Putamen (tissue), 1 donor: ENCODE measurements around the gene RGMB.
"Not testable (repeated sequence)": the region's sequence is repeated elsewhere in the genome, so short reads cannot be mapped to it uniquely, and the experiment has no call there.

Experiments
- DNase-seq: peaks from one replicate; pipeline ENCODE4 v3.0.0-alpha.2; 2016; ENCODE audit warnings: low spot score

RGMB gene, protein sequence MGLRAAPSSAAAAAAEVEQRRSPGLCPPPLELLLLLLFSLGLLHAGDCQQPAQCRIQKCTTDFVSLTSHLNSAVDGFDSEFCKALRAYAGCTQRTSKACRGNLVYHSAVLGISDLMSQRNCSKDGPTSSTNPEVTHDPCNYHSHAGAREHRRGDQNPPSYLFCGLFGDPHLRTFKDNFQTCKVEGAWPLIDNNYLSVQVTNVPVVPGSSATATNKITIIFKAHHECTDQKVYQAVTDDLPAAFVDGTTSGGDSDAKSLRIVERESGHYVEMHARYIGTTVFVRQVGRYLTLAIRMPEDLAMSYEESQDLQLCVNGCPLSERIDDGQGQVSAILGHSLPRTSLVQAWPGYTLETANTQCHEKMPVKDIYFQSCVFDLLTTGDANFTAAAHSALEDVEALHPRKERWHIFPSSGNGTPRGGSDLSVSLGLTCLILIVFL

DNA sequence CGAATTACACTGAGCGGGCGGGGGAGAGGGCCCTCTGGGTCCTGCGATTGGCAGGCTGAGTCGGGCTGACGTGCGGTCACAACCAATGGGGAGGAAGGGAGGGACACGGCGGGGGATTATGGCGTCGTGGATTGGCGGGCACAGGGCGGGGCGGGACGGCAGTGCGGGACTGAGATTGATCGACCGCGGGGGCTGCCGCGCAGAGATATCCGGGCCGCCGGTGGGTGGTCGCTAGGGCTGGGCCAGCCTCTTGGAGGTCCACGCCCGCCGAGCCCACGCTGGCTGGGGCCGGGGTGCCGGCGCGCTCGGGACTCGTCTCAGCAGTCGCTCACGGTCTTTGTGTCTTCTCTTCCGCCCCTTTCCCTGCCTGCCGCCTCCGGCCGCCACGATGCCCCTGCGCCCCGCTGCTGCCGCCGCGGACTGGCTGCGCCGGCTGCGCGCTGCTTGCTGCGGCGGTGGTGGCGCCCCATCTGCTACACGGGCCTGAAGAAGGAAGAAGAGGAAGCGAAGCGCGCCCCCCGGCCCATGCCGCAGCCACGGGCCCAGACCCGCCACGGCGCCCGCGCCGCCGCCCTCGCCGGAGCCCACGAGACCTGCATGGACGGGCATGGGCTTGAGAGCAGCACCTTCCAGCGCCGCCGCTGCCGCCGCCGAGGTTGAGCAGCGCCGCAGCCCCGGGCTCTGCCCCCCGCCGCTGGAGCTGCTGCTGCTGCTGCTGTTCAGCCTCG, at the start of gene RGMB:
RGMB (plus strand) TSS at position 200 of the 728 bp plus-strand sequence; CDS start at position 608, 408 bp downstream.
- peak; percentile 98 for DNase-seq

DNA sequence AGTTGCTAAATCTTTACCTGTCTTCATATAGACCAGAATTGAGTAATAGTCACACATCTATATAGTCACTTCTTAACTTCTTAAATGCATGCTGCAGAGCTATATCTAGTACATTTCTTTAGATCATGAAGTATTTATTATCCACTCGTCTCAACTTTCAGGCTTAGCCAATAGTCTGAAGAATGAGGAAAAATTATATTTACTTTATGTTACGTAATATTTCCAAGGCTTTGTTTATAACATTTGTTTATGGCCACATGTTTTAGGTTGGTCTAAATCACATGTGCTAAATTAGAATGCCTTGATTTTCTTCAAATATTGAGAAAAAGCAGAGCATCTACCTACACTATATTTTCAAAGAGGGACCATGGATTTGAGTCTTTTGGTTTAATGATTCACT, 47.2 kb upstream of the RGMB start:
- no peak for DNase-seq

DNA sequence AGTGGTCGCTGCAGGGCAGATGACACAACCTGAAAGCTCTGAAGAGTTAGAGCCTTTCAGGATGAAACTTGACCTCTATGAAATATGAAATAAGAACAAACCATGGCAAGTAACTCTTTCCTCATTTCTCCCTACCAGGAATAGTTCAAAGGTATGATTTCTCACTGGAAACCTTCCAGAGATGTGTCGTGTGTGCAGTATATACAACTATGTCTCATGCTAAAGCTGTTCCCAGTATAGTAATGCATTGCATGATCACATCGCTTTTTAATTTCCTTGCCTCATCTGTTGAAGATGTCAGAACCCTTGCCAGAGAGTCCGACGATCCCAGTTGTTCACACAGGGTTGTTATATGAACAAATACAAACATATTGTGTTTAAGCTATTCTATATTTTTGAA, 45.8 kb upstream of the RGMB start:
- no peak for DNase-seq

DNA sequence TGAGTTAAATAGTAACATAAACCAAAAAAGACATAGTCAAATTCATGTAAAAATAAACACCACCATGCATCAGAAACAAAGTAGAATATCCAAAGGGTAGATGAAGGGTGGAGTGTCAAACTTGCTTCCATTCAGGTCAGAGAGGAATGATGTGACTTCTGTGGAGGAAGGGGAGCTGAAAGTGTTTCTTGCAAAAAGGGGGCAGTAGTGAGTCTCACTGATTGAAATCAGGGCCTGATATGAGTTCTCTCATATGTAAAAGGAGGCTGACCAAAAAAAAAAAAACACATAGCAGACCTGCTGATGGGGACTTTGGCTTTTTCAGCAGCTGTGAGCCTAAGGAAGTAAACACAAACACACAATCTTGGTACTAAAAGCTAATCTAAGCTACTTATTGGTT, 38.8 kb upstream of the RGMB start:
- no peak for DNase-seq

DNA sequence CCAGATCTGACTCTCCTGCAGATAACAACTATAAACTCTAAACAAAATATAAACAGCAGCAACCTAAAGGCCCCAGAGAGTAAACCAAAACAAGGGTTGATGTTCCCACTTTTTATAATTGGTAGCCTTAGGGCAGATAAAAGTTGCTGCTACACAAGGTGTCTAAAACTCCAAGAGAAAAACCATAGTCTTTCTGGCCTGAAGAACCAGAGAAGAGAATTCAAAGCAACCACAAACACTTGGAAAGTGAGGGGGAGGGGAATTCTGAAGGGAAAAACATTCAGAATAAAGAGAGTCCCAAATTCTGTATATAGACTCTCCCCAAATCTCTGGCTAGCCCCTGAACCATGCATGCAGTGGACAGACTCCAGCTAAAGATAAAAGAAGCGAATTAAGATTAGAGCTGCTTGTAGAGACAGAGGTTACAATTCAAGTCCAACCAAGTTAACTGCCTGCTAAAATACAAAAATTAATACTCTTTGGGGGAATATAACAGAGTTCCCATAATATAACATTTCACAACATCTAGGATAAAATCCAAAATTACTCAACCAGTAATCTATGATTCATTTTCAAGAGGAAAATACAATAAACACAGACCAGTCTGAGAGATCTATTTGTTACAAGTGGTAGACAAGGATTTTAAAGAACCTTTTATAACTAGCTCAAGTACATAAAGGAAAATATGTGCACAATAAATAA, 37.5 kb upstream of the RGMB start:
- DNase-seq: no peak

DNA sequence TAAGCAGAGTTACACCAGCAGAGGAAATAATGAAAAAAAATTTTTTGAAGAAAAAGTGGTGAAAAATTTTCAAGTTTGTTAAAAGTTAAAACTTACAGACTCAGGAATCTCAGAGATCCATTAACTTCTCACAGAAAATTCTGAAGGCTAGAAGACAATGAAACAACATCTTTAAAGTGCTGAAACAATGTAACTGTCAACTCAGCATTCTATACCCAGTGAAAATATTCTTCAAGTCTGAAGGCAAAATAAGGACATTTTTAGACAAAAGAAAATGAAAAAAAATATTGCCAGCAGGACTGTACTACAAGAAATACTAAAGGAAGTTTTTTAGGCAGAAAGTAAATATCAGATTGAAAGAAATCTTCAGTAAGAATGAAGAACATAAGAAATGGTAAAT, 36.7 kb upstream of the RGMB start:
- DNase-seq: no peak

DNA sequence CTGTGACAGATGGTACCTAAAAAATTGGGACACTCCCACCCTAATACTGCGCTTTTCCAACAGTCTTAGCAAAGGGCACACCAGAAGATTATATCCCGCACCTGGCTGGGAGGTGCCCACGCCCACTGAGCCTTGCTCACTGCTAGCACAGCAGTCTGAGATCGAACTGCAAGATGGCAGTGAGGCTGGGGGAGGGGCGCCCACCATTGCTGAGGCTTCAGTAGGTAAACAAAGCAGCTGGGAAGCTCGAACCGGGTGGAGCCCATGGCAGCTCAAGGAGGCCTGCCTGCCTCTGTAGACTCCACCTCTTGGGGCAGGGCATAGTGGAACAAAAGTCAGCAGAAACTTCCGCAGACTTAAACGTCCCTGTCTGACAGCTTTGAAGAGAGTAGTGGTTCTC, 36.0 kb upstream of the RGMB start:
- not testable (repeated sequence) for DNase-seq

DNA sequence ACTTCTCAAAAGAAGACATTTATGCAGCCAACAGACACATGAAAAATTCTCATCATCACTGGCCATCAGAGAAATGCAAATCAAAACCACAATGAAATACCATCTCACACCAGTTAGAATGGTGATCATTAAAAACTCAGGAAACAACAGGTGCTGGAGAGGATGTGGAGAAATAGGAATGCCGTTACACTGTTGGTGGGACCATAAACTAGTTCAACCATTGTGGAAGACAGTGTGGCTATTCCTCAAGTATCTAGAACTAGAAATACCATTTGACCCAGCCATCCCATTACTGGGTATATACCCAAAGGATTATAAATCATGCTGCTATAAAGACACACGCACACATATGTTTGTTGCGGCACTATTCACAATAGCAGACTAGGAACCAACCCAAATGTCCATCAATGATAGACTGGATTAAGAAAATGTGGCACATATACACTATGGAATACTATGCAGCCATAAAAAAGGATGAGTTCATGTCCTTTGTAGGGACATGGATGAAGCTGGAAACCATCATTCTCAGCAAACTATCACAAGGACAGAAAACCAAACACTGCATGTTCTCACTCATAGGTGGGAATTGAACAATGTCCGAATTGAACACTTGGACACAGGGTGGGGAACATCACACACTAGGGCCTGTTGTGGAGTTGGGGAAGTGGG, 34.8 kb upstream of the RGMB start:
- DNase-seq: not testable (repeated sequence)

DNA sequence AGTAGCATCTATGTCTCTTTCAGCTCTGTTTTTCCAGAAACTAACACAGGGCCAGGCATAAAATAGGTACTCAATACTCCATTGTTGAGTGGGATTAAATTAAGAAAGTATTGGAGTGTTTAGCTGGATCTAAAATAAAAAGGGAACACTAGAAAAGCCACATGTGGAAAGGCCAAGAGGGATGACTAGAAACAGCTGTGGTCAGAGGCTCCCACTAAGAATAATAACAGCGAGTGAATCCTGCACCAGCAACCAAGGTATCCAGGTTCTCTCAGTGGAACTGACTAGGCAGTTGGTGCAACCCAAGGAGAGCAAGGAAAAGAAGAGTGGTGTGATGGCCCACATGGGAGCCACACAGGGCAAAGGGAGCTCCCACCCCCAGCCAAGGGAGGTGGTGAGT, 31.5 kb upstream of the RGMB start:
- no peak for DNase-seq

DNA sequence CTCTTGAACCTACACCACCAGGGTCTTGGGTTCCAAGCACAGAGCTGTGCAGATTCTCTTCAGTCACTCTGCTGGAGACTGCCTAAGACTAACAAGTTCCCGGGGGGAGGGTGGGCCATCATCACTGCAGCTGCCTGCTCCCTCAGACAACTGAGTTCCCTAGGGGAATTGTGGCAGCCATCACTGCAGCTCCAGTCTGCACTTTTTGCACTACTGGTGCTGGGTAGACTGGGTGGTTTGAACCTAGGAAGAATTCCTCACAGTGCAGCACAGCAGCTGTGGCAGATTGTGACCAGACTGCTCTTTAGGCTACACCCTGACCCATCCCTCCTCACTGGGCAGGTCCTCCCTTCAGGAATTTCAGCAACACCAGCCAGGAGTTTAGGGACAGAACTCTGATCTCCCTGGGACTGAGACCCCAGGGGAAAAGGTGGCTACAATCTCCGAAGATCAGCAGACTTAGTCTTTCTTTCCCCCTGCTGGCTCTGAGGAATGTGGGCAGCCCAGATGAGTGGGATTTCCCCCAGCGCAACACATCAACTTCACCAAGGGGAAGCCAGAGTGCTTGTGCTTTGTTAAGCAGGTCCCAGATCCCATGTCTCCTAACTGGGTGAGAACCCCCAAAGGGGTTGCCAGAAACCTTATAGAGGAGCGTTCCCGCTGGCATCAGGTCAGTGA, 30.9 kb upstream of the RGMB start:
- no peak for DNase-seq

DNA sequence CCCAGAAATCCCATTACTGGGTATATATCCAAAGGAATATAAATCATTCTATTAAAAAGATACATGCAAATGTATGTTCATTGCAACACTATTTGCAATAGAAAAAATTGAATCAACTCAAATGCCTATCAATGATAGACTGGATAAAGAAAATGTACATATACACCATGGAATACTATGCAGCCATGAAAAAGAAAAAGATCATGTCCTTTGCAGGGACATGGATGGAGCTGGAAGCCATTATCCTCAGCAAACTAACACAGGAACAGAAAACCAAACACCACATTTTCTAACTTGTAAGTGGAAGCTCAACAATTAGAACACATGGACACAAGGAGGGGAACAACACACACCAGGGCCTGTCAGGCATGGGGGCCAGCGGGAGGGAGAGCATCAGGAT, 25.2 kb upstream of the RGMB start:
- not testable (repeated sequence) for DNase-seq

DNA sequence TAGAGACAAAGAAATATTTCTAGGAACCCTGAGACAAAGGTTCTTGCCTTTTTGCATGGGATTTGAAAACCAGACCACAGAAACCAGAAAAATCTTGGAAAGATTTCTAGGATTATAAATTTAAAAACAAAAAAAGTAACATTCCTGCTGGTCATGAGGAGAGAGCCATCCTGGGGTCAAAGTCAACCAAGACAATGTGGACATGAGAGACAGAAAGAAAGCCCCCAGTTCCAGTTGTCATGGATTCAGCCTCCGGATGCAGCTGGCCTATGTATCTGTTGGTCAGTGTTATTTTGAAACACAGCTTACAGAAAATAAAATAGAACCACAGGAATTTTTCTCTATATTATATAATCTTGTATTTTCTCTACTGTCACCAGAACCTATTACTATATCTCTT, 24.4 kb upstream of the RGMB start:
- DNase-seq: no peak

DNA sequence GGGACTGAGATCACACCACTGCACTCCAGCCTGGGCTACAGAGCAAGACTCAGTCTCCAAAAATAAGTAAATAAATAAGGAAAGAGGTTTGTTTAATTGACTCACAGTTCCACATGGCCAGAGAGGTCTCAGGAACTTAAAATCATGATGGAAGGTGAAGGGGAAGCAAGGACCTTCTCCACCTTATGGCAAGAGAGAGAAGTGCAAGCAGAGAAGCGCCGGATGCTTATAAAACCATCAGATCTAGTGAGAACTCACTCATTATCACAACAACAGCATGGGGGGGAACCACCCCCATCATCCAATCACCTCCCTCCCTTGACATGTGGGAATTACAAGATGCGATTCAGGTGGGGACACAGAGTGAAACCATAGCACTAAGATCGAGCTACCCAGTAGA, 22.8 kb upstream of the RGMB start:
- DNase-seq: no peak

DNA sequence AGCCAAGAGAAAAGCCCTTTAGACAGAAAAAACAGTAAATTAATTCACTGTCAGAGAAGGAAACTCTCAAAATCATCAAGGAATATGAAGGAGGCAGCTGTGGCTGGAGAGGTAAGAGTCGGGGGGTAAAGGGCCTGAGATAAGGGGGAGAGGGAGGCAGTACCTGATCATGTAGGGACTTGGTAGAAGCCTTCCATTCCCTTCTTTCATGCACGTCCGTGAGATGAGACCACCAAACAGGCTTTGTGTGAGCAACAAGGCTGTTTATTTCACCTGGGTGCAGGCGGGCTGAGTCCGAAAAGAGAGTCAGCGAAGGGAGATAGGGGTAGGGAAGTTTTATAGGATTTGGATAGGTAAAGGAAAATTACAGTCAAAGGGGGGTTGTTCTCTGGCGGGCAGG, 21.1 kb upstream of the RGMB start:
- DNase-seq: not testable (repeated sequence)

DNA sequence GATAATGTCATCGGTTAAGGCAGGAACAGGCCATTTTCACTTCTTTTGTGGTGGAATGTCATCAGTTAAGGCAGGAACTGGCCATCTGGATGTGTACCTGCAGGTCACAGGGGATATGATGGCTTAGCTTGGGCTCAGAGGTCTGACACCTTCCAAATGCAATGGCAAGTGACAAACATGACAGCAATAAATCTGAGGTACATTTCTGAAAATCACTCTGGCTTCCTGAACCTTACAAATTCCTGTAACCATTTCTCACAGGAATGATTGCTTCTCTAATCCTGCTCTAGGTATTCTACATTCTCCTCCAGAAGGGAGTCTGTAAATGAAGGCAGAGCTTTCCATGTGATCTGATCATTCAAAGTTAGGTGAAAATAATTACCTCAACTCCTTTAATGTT, 20.7 kb upstream of the RGMB start:
- not testable (repeated sequence) for DNase-seq

DNA sequence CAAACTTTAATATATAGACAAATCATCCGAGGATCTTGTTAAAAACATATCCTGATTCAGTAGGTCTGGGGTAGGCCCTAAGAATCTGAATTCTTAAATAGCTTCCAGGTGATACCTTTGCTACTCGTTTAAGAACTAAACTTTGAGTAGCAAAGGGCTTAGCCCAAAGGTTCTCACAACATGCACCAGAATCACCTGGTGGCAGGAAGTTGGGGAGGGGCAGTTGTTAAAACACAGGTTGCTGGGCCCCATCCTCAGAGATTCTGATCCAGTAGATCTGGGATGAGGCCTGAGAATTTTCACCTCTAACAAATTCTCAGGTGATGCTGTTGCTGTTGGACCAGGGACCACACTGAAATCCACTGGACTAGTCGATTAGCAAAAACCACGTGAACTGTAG, 20.0 kb upstream of the RGMB start:
- no peak for DNase-seq

DNA sequence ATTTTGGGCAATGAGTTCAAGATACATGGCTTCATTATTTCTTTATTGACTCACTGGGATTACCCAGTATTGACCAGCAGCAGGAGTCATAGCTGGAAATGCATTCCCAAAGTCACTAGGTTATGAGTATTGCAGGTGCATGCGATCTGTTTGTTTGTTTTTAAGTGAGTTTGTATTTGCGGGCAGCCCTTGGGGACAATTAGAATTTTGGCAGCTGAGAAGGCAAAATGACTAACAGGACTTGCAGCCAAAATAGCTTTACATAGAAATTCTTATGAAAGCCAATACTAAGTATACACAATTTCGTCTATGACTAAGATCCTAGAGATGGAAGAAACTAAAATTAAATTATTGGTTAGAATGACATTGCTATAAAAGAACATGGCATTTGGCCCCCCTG, 18.1 kb upstream of the RGMB start:
- no peak for DNase-seq

DNA sequence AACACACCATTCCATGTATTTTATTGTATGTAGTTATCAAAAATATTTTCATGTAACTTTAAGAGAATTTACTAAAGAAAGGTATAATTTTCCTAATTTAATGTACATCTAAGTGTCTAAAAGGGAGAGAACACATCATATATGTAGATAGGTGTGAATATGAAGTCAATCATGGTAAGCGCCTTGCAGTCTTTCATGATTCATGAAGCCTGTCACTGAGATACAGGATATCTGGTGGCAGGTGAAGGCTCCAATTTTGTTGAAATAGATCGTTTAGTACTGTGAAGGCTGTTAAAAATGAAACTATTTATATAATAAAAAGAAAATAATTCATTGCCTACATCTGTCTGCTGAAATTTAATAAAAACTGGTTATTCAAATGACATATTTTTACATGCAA, 15.5 kb upstream of the RGMB start:
- DNase-seq: no peak

DNA sequence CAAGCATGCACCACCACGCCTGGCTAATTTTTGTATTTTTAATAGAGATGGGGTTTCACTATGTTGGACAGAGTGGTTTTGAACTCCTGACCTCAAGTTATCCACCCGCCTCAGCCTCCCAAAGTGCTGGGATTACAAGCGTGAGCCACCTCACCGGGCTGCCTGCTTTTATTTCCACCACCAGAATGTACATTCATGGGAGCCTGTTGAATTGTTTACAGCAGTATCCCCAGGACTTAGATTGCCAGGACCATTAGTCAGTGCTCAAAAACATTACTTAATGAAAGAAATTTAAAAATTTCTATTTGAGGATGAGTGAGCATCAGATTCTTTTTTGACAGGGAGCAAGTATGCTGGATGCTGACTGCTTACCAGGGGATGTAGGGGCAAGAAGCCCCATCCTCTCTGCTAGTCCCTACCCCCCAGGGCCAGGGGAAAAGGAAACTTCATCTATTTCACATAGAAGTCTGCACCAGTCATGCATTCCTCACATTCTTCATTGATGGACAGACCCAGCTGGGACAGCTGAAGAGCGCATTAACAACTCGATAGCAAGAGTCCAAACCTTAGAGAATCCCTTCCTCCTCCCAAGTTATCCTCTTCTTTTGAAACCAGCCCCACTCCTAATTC, 10.3 kb upstream of the RGMB start:
- no peak for DNase-seq

DNA sequence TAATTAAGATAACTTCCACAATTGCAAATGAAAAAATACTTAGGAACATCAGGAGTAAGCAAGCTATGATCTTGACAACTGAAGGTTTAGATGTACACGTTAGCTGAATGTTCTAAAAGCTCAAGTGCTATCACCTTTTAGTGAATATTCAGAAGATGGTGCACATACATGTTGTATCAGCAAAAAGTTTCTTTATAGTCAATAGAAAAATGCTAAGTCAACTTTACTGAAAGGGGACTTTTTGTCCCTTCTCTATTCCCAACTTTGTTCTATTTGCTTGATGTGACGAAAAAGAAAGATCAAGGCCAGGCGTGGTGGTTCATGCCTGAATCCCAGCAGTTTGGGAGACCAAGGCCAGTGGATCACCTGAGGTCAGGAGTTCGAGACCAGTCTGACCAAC, 7.6 kb upstream of the RGMB start:
- no peak for DNase-seq

DNA sequence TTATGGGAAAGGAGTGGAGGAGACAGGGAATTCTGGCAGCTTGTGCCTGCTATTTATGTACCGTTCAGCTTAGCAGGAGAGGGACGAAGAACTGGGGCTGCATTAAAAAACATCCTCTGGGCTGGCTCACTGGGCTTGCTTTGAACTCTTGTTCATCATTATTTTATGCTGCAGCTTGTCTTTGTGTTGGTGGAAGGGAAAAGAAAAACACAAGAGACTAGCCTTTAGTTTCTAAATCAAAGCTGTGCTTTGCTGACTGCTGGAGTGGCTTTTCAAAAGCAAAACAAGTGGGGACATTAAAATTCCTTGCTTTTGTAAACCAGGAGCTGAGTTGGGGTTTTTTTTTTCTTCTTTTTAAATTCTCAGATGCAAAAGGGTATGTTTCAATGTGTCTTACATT, 5.9 kb upstream of the RGMB start:
- DNase-seq: no peak
